ENCODE data around the gene CHST13.

Gene CHST13

GRCh38 chr3:126494970-126495230 lies 29.1 kb upstream of the CHST13 start:
- no peak for TF ChIP-seq SPI1 (IDR thresholded peaks at IDR 0.05; ENCODE audit: low read depth, low read length)
- TF ChIP-seq POLR2A (IDR thresholded peaks at IDR 0.05; ENCODE audit: low read depth, low read length), result no peak
- TF ChIP-seq POLR2AphosphoS5 (IDR thresholded peaks at IDR 0.05; ENCODE audit: low read depth, low read length), result no peak
- no peak for TF ChIP-seq TAF1 (IDR thresholded peaks at IDR 0.05; ENCODE audit: low read depth, low read length)
- no peak for TF ChIP-seq PAX5 (IDR thresholded peaks at IDR 0.05; ENCODE audit: insufficient read depth, low read length, severe bottlenecking)
- no peak for TF ChIP-seq POU2F2 (IDR thresholded peaks at IDR 0.05; ENCODE audit: low read depth, low read length)
- FAIRE-seq (no peak), DNase-seq (ENCODE audit: insufficient read length, low spot score) (no peak)

GRCh38 chr3:126495786-126496185 lies 28.2 kb upstream of the CHST13 start:
- FAIRE-seq (no peak), DNase-seq (ENCODE audit: insufficient read length, low spot score) (no peak)
- TF ChIP-seq POLR2AphosphoS5 (IDR thresholded peaks at IDR 0.05; ENCODE audit: low read depth, low read length) (no peak), SPI1 (IDR thresholded peaks at IDR 0.05; ENCODE audit: low read depth, low read length) (no peak), POU2F2 (IDR thresholded peaks at IDR 0.05; ENCODE audit: low read depth, low read length) (no peak), TAF1 (IDR thresholded peaks at IDR 0.05; ENCODE audit: low read depth, low read length) (no peak), PAX5 (IDR thresholded peaks at IDR 0.05; ENCODE audit: insufficient read depth, low read length, severe bottlenecking) (no peak), POLR2A (IDR thresholded peaks at IDR 0.05; ENCODE audit: low read depth, low read length) (no peak)

GRCh38 chr3:126496894-126497850 lies 26.8 kb upstream of the CHST13 start:
- 0 out of 2 replicates have a peak, but pooled peaks have one; percentile 1 for TF ChIP-seq SPI1 (IDR thresholded peaks at IDR 0.05; ENCODE audit: low read depth, low read length)
- TF ChIP-seq POLR2A (IDR thresholded peaks at IDR 0.05; ENCODE audit: low read depth, low read length), result no peak
- no peak for TF ChIP-seq TAF1 (IDR thresholded peaks at IDR 0.05; ENCODE audit: low read depth, low read length)
- no peak for TF ChIP-seq POU2F2 (IDR thresholded peaks at IDR 0.05; ENCODE audit: low read depth, low read length)
- no peak for TF ChIP-seq PAX5 (IDR thresholded peaks at IDR 0.05; ENCODE audit: insufficient read depth, low read length, severe bottlenecking)
- DNase-seq (ENCODE audit: insufficient read length, low spot score) (no peak), FAIRE-seq (no peak)

- FAIRE-seq, result no peak
- DNase-seq (ENCODE audit: insufficient read length, low spot score), result no peak
- no peak for TF ChIP-seq SPI1 (IDR thresholded peaks at IDR 0.05; ENCODE audit: low read depth, low read length)
- TF ChIP-seq POLR2A (IDR thresholded peaks at IDR 0.05; ENCODE audit: low read depth, low read length), result no peak
- no peak for TF ChIP-seq TAF1 (IDR thresholded peaks at IDR 0.05; ENCODE audit: low read depth, low read length)
- TF ChIP-seq POU2F2 (IDR thresholded peaks at IDR 0.05; ENCODE audit: low read depth, low read length), result no peak
- TF ChIP-seq PAX5 (IDR thresholded peaks at IDR 0.05; ENCODE audit: insufficient read depth, low read length, severe bottlenecking), result no peak
- no peak for TF ChIP-seq POLR2AphosphoS5 (IDR thresholded peaks at IDR 0.05; ENCODE audit: low read depth, low read length)
Observed at GRCh38 chr3:126497956-126498355, 26.0 kb upstream of the CHST13 start.

GRCh38 chr3:126498461-126498860 lies 25.5 kb upstream of the CHST13 start:
- TF ChIP-seq POLR2AphosphoS5 (IDR thresholded peaks at IDR 0.05; ENCODE audit: low read depth, low read length), result no peak
- TF ChIP-seq PAX5 (IDR thresholded peaks at IDR 0.05; ENCODE audit: insufficient read depth, low read length, severe bottlenecking), result no peak
- TF ChIP-seq SPI1 (IDR thresholded peaks at IDR 0.05; ENCODE audit: low read depth, low read length), result no peak
- no peak for TF ChIP-seq POU2F2 (IDR thresholded peaks at IDR 0.05; ENCODE audit: low read depth, low read length)
- TF ChIP-seq POLR2A (IDR thresholded peaks at IDR 0.05; ENCODE audit: low read depth, low read length), result no peak
- no peak for TF ChIP-seq TAF1 (IDR thresholded peaks at IDR 0.05; ENCODE audit: low read depth, low read length)
- FAIRE-seq (no peak), DNase-seq (ENCODE audit: insufficient read length, low spot score) (no peak)

GRCh38 chr3:126498929-126499328 lies 25.0 kb upstream of the CHST13 start:
- TF ChIP-seq TAF1 (IDR thresholded peaks at IDR 0.05; ENCODE audit: low read depth, low read length) (no peak), POLR2AphosphoS5 (IDR thresholded peaks at IDR 0.05; ENCODE audit: low read depth, low read length) (no peak), PAX5 (IDR thresholded peaks at IDR 0.05; ENCODE audit: insufficient read depth, low read length, severe bottlenecking) (no peak), POLR2A (IDR thresholded peaks at IDR 0.05; ENCODE audit: low read depth, low read length) (no peak), POU2F2 (IDR thresholded peaks at IDR 0.05; ENCODE audit: low read depth, low read length) (no peak), SPI1 (IDR thresholded peaks at IDR 0.05; ENCODE audit: low read depth, low read length) (no peak)
- DNase-seq (ENCODE audit: insufficient read length, low spot score), result no peak
- FAIRE-seq, result no peak

GRCh38 chr3:126499401-126499800 lies 24.6 kb upstream of the CHST13 start:
- TF ChIP-seq POLR2A (IDR thresholded peaks at IDR 0.05; ENCODE audit: low read depth, low read length) (no peak), PAX5 (IDR thresholded peaks at IDR 0.05; ENCODE audit: insufficient read depth, low read length, severe bottlenecking) (no peak), POU2F2 (IDR thresholded peaks at IDR 0.05; ENCODE audit: low read depth, low read length) (no peak), SPI1 (IDR thresholded peaks at IDR 0.05; ENCODE audit: low read depth, low read length) (no peak), POLR2AphosphoS5 (IDR thresholded peaks at IDR 0.05; ENCODE audit: low read depth, low read length) (no peak), TAF1 (IDR thresholded peaks at IDR 0.05; ENCODE audit: low read depth, low read length) (no peak)
- DNase-seq (ENCODE audit: insufficient read length, low spot score), result no peak
- no peak for FAIRE-seq

- TF ChIP-seq SPI1 (IDR thresholded peaks at IDR 0.05; ENCODE audit: low read depth, low read length), result no peak
- DNase-seq (ENCODE audit: insufficient read length, low spot score), result no peak
- no peak for FAIRE-seq
Observed at GRCh38 chr3:126500016-126500415, 23.9 kb upstream of the CHST13 start.

GRCh38 chr3:126501054-126501453 lies 22.9 kb upstream of the CHST13 start:
- FAIRE-seq (no peak), DNase-seq (ENCODE audit: insufficient read length, low spot score) (no peak)
- TF ChIP-seq SPI1 (IDR thresholded peaks at IDR 0.05; ENCODE audit: low read depth, low read length) (no peak), PAX5 (IDR thresholded peaks at IDR 0.05; ENCODE audit: insufficient read depth, low read length, severe bottlenecking) (no peak), POLR2AphosphoS5 (IDR thresholded peaks at IDR 0.05; ENCODE audit: low read depth, low read length) (no peak), POU2F2 (IDR thresholded peaks at IDR 0.05; ENCODE audit: low read depth, low read length) (no peak), POLR2A (IDR thresholded peaks at IDR 0.05; ENCODE audit: low read depth, low read length) (no peak), TAF1 (IDR thresholded peaks at IDR 0.05; ENCODE audit: low read depth, low read length) (no peak)

GRCh38 chr3:126501736-126502135 lies 22.2 kb upstream of the CHST13 start:
- FAIRE-seq, result no peak
- no peak for TF ChIP-seq TAF1 (IDR thresholded peaks at IDR 0.05; ENCODE audit: low read depth, low read length)
- TF ChIP-seq POU2F2 (IDR thresholded peaks at IDR 0.05; ENCODE audit: low read depth, low read length), result no peak
- TF ChIP-seq PAX5 (IDR thresholded peaks at IDR 0.05; ENCODE audit: insufficient read depth, low read length, severe bottlenecking), result no peak
- TF ChIP-seq POLR2AphosphoS5 (IDR thresholded peaks at IDR 0.05; ENCODE audit: low read depth, low read length), result no peak
- TF ChIP-seq SPI1 (IDR thresholded peaks at IDR 0.05; ENCODE audit: low read depth, low read length), result no peak
- TF ChIP-seq POLR2A (IDR thresholded peaks at IDR 0.05; ENCODE audit: low read depth, low read length), result no peak

More at GRCh38 chr3:126501736-126502135, 22.2 kb upstream of the CHST13 start:
- DNase-seq (ENCODE audit: insufficient read length, low spot score), result no peak
